ENCODE data around the gene SECTM1. TPM values are rescaled to one million over a fixed set of nuclear protein-coding genes. Genes with fewer than 3 reads are reported as not detected.
A peak's percentile ranks its signal among the peaks of the same experiment; 100 is the strongest.

Gene SECTM1
- total and polyA plus RNA-seq, 9 of the 15 experiments (the other 6 are each of a cell fraction or from before 2014, with no cell fraction given), result 0.11 to 0.46 (median 0.18) TPM; not detected in 6

DNA sequence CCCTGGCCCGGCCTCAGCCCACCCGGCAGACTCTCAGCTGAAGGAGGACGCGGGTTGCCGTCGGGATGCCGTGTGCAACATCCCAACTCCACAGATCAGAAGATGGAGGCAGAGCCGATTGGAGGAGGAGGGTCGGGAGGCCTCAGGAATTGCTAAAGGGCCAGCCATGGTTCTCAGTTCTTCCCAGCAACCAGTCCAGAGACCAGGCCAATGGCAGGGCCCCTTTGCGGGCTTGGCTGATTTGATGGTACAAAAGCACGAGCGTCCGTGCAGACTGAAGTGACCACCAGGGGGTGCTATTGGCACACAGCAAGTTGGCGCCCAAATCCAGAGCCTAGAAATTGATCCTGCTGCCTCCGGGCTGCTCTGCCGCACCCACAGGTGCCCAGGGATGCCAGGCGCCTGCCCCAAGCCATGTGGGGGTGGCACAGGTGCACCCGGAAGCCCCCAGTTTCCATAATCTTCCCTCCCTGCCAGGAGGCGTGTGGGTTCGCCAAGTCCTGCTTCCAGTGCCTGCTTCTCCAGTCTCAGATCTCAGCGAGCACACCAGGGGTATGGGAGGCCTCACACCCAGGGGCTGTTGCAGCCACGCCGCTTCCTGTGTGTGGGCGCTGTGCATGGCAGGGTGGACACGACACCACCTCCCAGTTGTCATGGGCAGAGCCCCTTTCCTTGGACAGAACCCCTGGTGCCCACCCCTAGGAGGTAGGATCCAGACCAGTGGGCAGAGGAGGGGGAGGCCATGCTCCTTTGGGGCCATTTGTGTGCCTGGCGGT lies 18.3 kb upstream of the SECTM1 start (continued):
- TF ChIP-seq ZNF282 (CRISPR knock-in tag; IDR thresholded peaks at IDR 0.05), result 0 out of 2 replicates have a peak, but pooled peaks have one; percentile 22
- TF ChIP-seq, protein P1, sequence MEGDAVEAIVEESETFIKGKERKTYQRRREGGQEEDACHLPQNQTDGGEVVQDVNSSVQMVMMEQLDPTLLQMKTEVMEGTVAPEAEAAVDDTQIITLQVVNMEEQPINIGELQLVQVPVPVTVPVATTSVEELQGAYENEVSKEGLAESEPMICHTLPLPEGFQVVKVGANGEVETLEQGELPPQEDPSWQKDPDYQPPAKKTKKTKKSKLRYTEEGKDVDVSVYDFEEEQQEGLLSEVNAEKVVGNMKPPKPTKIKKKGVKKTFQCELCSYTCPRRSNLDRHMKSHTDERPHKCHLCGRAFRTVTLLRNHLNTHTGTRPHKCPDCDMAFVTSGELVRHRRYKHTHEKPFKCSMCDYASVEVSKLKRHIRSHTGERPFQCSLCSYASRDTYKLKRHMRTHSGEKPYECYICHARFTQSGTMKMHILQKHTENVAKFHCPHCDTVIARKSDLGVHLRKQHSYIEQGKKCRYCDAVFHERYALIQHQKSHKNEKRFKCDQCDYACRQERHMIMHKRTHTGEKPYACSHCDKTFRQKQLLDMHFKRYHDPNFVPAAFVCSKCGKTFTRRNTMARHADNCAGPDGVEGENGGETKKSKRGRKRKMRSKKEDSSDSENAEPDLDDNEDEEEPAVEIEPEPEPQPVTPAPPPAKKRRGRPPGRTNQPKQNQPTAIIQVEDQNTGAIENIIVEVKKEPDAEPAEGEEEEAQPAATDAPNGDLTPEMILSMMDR (IDR thresholded peaks at IDR 0.05 in 2 of 3, conservative IDR thresholded peaks at IDR 0.05 in 1 of 3; ENCODE audit: insufficient read depth in 2 of 3, low read depth in 1 of 3, low read length in 3 of 3), result peak; percentile 90 to 95 (median 93)
- no peak for TF ChIP-seq KLF1 (tag; IDR thresholded peaks at IDR 0.05)
- TF ChIP-seq, protein P2, sequence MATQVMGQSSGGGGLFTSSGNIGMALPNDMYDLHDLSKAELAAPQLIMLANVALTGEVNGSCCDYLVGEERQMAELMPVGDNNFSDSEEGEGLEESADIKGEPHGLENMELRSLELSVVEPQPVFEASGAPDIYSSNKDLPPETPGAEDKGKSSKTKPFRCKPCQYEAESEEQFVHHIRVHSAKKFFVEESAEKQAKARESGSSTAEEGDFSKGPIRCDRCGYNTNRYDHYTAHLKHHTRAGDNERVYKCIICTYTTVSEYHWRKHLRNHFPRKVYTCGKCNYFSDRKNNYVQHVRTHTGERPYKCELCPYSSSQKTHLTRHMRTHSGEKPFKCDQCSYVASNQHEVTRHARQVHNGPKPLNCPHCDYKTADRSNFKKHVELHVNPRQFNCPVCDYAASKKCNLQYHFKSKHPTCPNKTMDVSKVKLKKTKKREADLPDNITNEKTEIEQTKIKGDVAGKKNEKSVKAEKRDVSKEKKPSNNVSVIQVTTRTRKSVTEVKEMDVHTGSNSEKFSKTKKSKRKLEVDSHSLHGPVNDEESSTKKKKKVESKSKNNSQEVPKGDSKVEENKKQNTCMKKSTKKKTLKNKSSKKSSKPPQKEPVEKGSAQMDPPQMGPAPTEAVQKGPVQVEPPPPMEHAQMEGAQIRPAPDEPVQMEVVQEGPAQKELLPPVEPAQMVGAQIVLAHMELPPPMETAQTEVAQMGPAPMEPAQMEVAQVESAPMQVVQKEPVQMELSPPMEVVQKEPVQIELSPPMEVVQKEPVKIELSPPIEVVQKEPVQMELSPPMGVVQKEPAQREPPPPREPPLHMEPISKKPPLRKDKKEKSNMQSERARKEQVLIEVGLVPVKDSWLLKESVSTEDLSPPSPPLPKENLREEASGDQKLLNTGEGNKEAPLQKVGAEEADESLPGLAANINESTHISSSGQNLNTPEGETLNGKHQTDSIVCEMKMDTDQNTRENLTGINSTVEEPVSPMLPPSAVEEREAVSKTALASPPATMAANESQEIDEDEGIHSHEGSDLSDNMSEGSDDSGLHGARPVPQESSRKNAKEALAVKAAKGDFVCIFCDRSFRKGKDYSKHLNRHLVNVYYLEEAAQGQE (IDR thresholded peaks at IDR 0.05; ENCODE audit: borderline replicate concordance), result peak; percentile 93
- TF ChIP-seq, protein P2 (CRISPR knock-in tag; IDR thresholded peaks at IDR 0.05; ENCODE audit: low read depth), result peak; percentile 58; the same call in 1 of the 2 replicates
- TF ChIP-seq, protein P3, sequence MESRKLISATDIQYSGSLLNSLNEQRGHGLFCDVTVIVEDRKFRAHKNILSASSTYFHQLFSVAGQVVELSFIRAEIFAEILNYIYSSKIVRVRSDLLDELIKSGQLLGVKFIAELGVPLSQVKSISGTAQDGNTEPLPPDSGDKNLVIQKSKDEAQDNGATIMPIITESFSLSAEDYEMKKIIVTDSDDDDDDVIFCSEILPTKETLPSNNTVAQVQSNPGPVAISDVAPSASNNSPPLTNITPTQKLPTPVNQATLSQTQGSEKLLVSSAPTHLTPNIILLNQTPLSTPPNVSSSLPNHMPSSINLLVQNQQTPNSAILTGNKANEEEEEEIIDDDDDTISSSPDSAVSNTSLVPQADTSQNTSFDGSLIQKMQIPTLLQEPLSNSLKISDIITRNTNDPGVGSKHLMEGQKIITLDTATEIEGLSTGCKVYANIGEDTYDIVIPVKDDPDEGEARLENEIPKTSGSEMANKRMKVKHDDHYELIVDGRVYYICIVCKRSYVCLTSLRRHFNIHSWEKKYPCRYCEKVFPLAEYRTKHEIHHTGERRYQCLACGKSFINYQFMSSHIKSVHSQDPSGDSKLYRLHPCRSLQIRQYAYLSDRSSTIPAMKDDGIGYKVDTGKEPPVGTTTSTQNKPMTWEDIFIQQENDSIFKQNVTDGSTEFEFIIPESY (CRISPR knock-in tag; IDR thresholded peaks at IDR 0.05), result peak; percentile 87
- no peak for TF ChIP-seq ETS2 (tag; IDR thresholded peaks at IDR 0.05; ENCODE audit: borderline replicate concordance, poor library complexity, severe bottlenecking)
- TF ChIP-seq, protein P4, sequence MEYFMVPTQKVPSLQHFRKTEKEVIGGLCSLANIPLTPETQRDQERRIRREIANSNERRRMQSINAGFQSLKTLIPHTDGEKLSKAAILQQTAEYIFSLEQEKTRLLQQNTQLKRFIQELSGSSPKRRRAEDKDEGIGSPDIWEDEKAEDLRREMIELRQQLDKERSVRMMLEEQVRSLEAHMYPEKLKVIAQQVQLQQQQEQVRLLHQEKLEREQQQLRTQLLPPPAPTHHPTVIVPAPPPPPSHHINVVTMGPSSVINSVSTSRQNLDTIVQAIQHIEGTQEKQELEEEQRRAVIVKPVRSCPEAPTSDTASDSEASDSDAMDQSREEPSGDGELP (CRISPR knock-in tag; IDR thresholded peaks at IDR 0.05; ENCODE audit: borderline replicate concordance), result peak; percentile 50; the same call in 1 of the 2 replicates
- no peak for TF ChIP-seq CHD2 (IDR thresholded peaks at IDR 0.05; ENCODE audit: low read depth, low read length)
- 0 out of 2 replicates have a peak, but pooled peaks have one; percentile 25 for TF ChIP-seq CXXC5 (CRISPR knock-in tag; IDR thresholded peaks at IDR 0.05)
- TF ChIP-seq SMC3 (conservative IDR thresholded peaks at IDR 0.05; ENCODE audit: insufficient read depth, low read depth, low read length), result peak; percentile 88
- no peak for TF ChIP-seq ESRRB (CRISPR knock-in tag; IDR thresholded peaks at IDR 0.05; ENCODE audit: borderline replicate concordance)
- 0 out of 4 replicates have a peak, but pooled peaks have one; percentile 22 to 39 for TF ChIP-seq MAZ (CRISPR knock-in tag; conservative IDR thresholded peaks at IDR 0.05 in 1 of 2, IDR thresholded peaks at IDR 0.05 in 1 of 2)
